ENCODE measurements around the gene TBL1X. TPM values are rescaled to one million over a fixed set of nuclear protein-coding genes. Genes with fewer than 3 reads are reported as not detected.

Gene TBL1X
- total and polyA plus RNA-seq, 2 of the 8 experiments (the other 6 are each of a cell fraction or from before 2014, with no cell fraction given): 13.3 to 25.6 TPM

GRCh38 chrX:9789555-9789954 is 324.7 kb downstream of the TBL1X start (continued):
- peak in 1 of 2 experiments; percentile 28; a peak in 1 of 3 replicates for TF ChIP-seq EP300 (IDR thresholded peaks at IDR 0.05; ENCODE audit: borderline replicate concordance in 1 of 2, low read depth in 2 of 2, low read length in 2 of 2)
- no peak for TF ChIP-seq NANOG (IDR thresholded peaks at IDR 0.05; ENCODE audit: insufficient read depth, low read depth, low read length, poor library complexity, severe bottlenecking)
- TF ChIP-seq TCF12 (IDR thresholded peaks at IDR 0.05; ENCODE audit: low read depth, low read length): 0 out of 2 replicates have a peak, but pooled peaks have one; percentile 56
- no peak for TF ChIP-seq MAFK (IDR thresholded peaks at IDR 0.05; ENCODE audit: low read depth, low read length)
- peak; percentile 89 for TF ChIP-seq TEAD4 (IDR thresholded peaks at IDR 0.05; ENCODE audit: low read depth, low read length)
- no peak for TF ChIP-seq RNF2 (IDR thresholded peaks at IDR 0.05; ENCODE audit: borderline replicate concordance, low read depth, low read length, missing control alignments, poor library complexity, severe bottlenecking)

All from H1 (cell line).